NB4 (cell line): ENCODE results near the gene SLC25A40.

Experiments used
- DNase-seq: peaks from one replicate; pipeline ENCODE4 v3.0.0; 2010; ENCODE audit warnings: low read depth
- H3K4me3 ChIP-seq: one replicate; pipeline ENCODE4 v1.5.1; 2011; ENCODE audit warnings: mild to moderate bottlenecking, low read depth, low read length, moderate library complexity
- CTCF ChIP-seq: IDR thresholded peaks from one replicate; pipeline ENCODE4 v1.5.1; 2012; ENCODE audit warnings: low read depth, low read length
- MYC ChIP-seq: IDR thresholded peaks from 2 replicates; pipeline ENCODE4 v1.6.1; 2011; ENCODE audit warnings: low read depth, low read length
- POLR2A ChIP-seq: IDR thresholded peaks from 2 replicates; pipeline ENCODE4 v1.6.1; 2011; ENCODE audit warnings: mild to moderate bottlenecking; ENCODE audit not compliant: insufficient read length; ENCODE audit errors: extremely low read depth
- TF ChIP-seq, protein P1 (sequence below): IDR thresholded peaks from 2 replicates; pipeline ENCODE4 v1.6.1; 2011; ENCODE audit warnings: low read depth, low read length

The SLC25A40 gene

GRCh38 chr7:87878208-87878735, 2.1 kb upstream of the SLC25A40 start:
- DNase-seq: no peak
- peak overlapping the region; percentile 93 for H3K4me3 ChIP-seq
- TF ChIP-seq CTCF: no peak
- TF ChIP-seq, protein P1, sequence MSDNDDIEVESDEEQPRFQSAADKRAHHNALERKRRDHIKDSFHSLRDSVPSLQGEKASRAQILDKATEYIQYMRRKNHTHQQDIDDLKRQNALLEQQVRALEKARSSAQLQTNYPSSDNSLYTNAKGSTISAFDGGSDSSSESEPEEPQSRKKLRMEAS: no peak
- no peak for TF ChIP-seq POLR2A
- TF ChIP-seq MYC: no peak

- peak; percentile 9 for DNase-seq
- TF ChIP-seq POLR2A (no peak), MYC (no peak), CTCF (no peak)
- TF ChIP-seq, protein P1: no peak
- peak overlapping the region; percentile 93 for H3K4me3 ChIP-seq
Measured at GRCh38 chr7:87877366-87878040, 1.3 kb upstream of the SLC25A40 start.

DNA sequence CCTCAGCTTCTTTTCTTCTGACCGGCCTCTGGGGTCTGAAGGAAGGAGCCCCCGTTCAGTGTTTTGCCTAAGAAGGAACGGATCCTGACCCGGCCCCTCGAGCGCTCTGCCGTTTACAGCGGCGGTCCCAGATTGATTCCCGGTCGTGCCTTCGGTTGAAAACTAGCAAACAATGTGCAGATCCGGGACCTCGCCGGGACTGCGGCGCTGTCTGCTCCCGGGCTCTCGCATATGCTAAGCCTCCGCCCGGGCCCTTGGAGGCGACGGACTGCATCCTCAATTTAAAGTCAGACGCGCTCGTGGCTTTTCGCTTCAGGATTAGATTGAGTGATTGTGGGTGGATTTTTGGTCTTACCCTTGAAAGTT, 692 bp upstream of the SLC25A40 start:
- DNase-seq: peak; percentile 80
- H3K4me3 ChIP-seq: peak overlapping the region; percentile 93
- TF ChIP-seq CTCF (no peak), POLR2A (no peak), MYC (peak; percentile 70)
- TF ChIP-seq, protein P1: peak; percentile 59

- DNase-seq: peak; percentile 33
- peak overlapping the region; percentile 81 for H3K4me3 ChIP-seq
- TF ChIP-seq, protein P1: no peak
- TF ChIP-seq CTCF (no peak), MYC (no peak), POLR2A (no peak)
Measured at GRCh38 chr7:87875151-87876039, 765 bp downstream of the SLC25A40 start.

- peak; percentile 94 for DNase-seq
- peak overlapping the region; percentile 81 for H3K4me3 ChIP-seq
- TF ChIP-seq, protein P1: no peak; the same call in 1 of the 2 replicates
- TF ChIP-seq MYC (no peak; the same call in 1 of the 2 replicates), CTCF (no peak), POLR2A (no peak)
Measured at GRCh38 chr7:87874066-87874465, 2.1 kb downstream of the SLC25A40 start.

DNA sequence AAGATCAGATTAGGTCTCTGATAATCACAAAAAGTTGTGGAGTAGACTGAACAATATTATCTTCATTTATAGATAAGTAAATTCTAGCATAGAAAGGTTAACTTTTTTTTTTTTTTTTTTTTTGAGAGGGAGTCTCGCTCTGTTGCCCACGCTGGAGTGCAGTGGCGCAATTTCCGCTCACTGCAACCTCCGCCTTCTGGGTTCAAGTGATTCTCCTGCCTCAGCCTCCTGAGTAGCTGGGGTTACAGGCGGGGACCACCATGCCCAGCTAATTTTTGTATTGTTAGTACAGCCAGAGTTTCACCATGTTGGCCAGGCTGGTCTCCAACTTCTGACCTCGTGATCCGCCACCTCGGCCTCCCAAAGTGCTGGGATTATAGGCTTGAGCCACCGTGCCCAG, 2.8 kb downstream of the SLC25A40 start:
- DNase-seq: peak; percentile 15
- peak overlapping the region; percentile 81 for H3K4me3 ChIP-seq
